K562 (cell line): ENCODE data around the gene CHRDL2. TPM values are rescaled to one million over a fixed set of nuclear protein-coding genes. Genes with fewer than 3 reads are reported as not detected.
A peak's percentile ranks its signal among the peaks of the same experiment; 100 is the strongest.

Experiments used
- ATAC-seq: fragments of 200-7000 bp; cut with Tn5 transposase; 3 replicates; pipeline ENCODE4 v1.9.1; 2020; ENCODE audit warnings: moderate library complexity
- BruUV-seq: library from RNA; stranded (reverse); fragments of 400-500 nt; replicated peaks from 2 replicates; lab custom pipeline; 2021; lab: Mats Ljungman, UMichigan
- CTCF ChIA-PET: fragments of 300-600 bp; formaldehyde crosslinking; extraction: SDS; loops from one replicate; lab custom pipeline; 2021; ENCODE audit warnings: low intra/inter-chr PET ratio; lab: Yijun Ruan, JAX
- POLR2A ChIA-PET: fragments of 300-600, 350-650 bp; sonication (Branson Sonifier 250); formaldehyde crosslinking; extraction: SDS; loops from one replicate; lab custom pipeline; 2021; ENCODE audit warnings: antibody characterized with exemption, inconsistent platforms; lab: Yijun Ruan, JAX
- DNase-seq, 4 experiments: peaks; one replicate each; pipeline versions ENCODE4 v3.0.0 to v3.0.0-alpha.2; 2011 to 2018; ENCODE audit warnings: low spot score in 3 of 4, mixed read lengths in 3 of 4; ENCODE audit errors: extremely low read depth in 1 of 4
- FAIRE-seq: peaks from 2 replicates; lab custom pipeline; 2011; peaks lifted over from hg19 to GRCh38; lab: Jason Lieb, UNC
- H2AFZ ChIP-seq: 2 replicates; pipeline ENCODE4 v1.6.0; 2011; ENCODE audit warnings: low read depth, low read length, control low read depth, inconsistent platforms
- H3K27ac ChIP-seq: fragments of 200-600 bp; 3 replicates; pipeline ENCODE4 v1.8.0; 2011; ENCODE audit warnings: low read depth, mild to moderate bottlenecking, control low read depth, inconsistent platforms, low read length, moderate library complexity, mixed read lengths; ENCODE audit errors: extremely low read depth
- H3K27me3 ChIP-seq, 2 experiments: fragments of 300-600 bp in 1 of 2; 2 replicates in 1 of 2; 3 replicates in 1 of 2; pipeline versions ENCODE4 v1.6.0 to v1.8.0; 2011; ENCODE audit warnings: inconsistent platforms in 2 of 2, low read length in 2 of 2, mild to moderate bottlenecking in 1 of 2, mixed read lengths in 1 of 2, moderate library complexity in 1 of 2; ENCODE audit not compliant: control insufficient read depth in 2 of 2, insufficient read depth in 2 of 2
- H3K36me3 ChIP-seq: fragments of 300-600 bp; 3 replicates; pipeline ENCODE4 v1.8.0; 2011; ENCODE audit warnings: mild to moderate bottlenecking, low read length, inconsistent platforms; ENCODE audit not compliant: control insufficient read depth, insufficient read depth
- H3K4me1 ChIP-seq, 2 experiments: fragments of 200-600 bp in 1 of 2; replicated peaks in 1 of 2; 2 replicates in 1 of 2; 3 replicates in 1 of 2; pipeline versions ENCODE4 v1.5.1 to v1.8.0; 2011; ENCODE audit warnings: inconsistent platforms in 2 of 2, low read length in 2 of 2, mild to moderate bottlenecking in 1 of 2, mixed read lengths in 1 of 2, moderate library complexity in 1 of 2; ENCODE audit not compliant: control insufficient read depth in 2 of 2, insufficient read depth in 2 of 2
- H3K4me2 ChIP-seq: 2 replicates; pipeline ENCODE4 v1.6.1; 2011; ENCODE audit warnings: low read length, control low read depth, inconsistent platforms, mixed read lengths; ENCODE audit not compliant: insufficient read depth
- H3K4me3 ChIP-seq: fragments of 200-600 bp; sonication (generic), shearing (Covaris generic); 2 replicates; pipeline ENCODE4 v1.5.1; 2016; ENCODE audit warnings: control low read depth, inconsistent platforms
- H3K79me2 ChIP-seq: fragments of 200-600 bp; 3 replicates; pipeline ENCODE4 v1.8.0; 2011; ENCODE audit warnings: low read length, inconsistent platforms; ENCODE audit not compliant: control insufficient read depth, insufficient read depth
- H3K9ac ChIP-seq, 2 experiments: 2 replicates each; pipeline versions ENCODE4 v1.6.0 to v1.6.1; 2011; ENCODE audit warnings: low read depth in 2 of 2, low read length in 2 of 2, control low read depth in 1 of 2, inconsistent platforms in 1 of 2, mild to moderate bottlenecking in 1 of 2, mixed read lengths in 1 of 2; ENCODE audit not compliant: insufficient read depth in 1 of 2
- H3K9me1 ChIP-seq: one replicate; pipeline ENCODE4 v1.6.0; 2011; ENCODE audit warnings: inconsistent platforms, mild to moderate bottlenecking, low read length, moderate library complexity; ENCODE audit not compliant: control insufficient read depth, insufficient read depth
- H3K9me3 ChIP-seq: replicated peaks from 2 replicates; pipeline ENCODE4 v1.5.1; 2011; ENCODE audit warnings: low read depth, low read length, inconsistent platforms; ENCODE audit not compliant: control insufficient read depth, insufficient read depth
- H4K20me1 ChIP-seq: replicated peaks from 2 replicates; pipeline ENCODE4 v1.6.1; 2011; ENCODE audit warnings: low read length, inconsistent platforms, mixed read lengths; ENCODE audit not compliant: control insufficient read depth, insufficient read depth
- C11orf30 ChIP-seq: fragments of 450-650 bp; IDR thresholded peaks from 2 replicates; pipeline ENCODE4 v1.6.1; 2016; ENCODE audit warnings: low read depth, mild to moderate bottlenecking
- RAD21 ChIP-seq, 2 experiments: fragments of 250-450 bp in 1 of 2; fragments of 450-650 bp in 1 of 2; sonication (Bioruptor Pico) in 1 of 2; formaldehyde crosslinking in 1 of 2; IDR thresholded peaks in 1 of 2; conservative IDR thresholded peaks in 1 of 2; 2 replicates each; pipeline versions ENCODE4 v1.4.0 to v1.8.0; 2020 to 2022; ENCODE audit warnings: mild to moderate bottlenecking in 2 of 2, moderate library complexity in 1 of 2
- SIRT6 ChIP-seq: IDR thresholded peaks from one replicate; pipeline ENCODE4 v1.6.1; 2012; ENCODE audit warnings: low read depth, mild to moderate bottlenecking, control low read depth, inconsistent platforms, low read length, moderate library complexity
- WGBS: fragments of 100-300 bp; shearing (Covaris generic); methylation state at CpG from one replicate; pipeline ENCODE4 v1.1.6; 2016; ENCODE audit warnings: low coverage, mixed read lengths; ENCODE audit not compliant: insufficient coverage; ENCODE audit errors: missing lambda C conversion rate; 5-methylcytosine and 5-hydroxymethylcytosine counted together
- in situ Hi-C: fragments of 300-500 bp; cut with MboI; formaldehyde crosslinking; loops from 4 replicates; pipeline ENCODE4 v1.15.0; 2018; ENCODE audit warnings: inconsistent platforms, mixed read lengths
- intact Hi-C: fragments of 100-400 bp; cut with micrococcal nuclease; formaldehyde crosslinking; loops from 2 replicates; pipeline ENCODE4 v1.14.2; 2022
- polyA plus RNA-seq, 8 experiments: library from polyadenylated mRNA; depleted of rRNA in 4 of 8; stranded (reverse) in 5 of 8; unstranded in 3 of 8; fragments of >200 nt; fragmentation: Nextera tagmentation in 2 of 8; fragmentation: Illumina TruSeq in 1 of 8; extraction: Ambion mirVana in 2 of 8; extraction: Trizol in 1 of 8; gene quantifications; 2 replicates each; pipeline versions ENCODE4 v1.2.1 to v1.2.3, GENCODE V29; 2011 to 2014; ENCODE audit warnings: inconsistent platforms in 1 of 8, missing spikeins in 1 of 8
- total RNA-seq, 7 experiments: library from RNA; depleted of rRNA in 6 of 7; stranded (reverse); fragments of >200 nt in 6 of 7; fragmentation: Illumina TruSeq in 2 of 7; extraction: Trizol in 2 of 7; gene quantifications; 2 replicates each; pipeline versions ENCODE4 v1.2.1 to v1.2.3, GENCODE V29; 2011 to 2021; ENCODE audit warnings: low replicate concordance in 1 of 7
- TF ChIP-seq, protein P1 (sequence below): sonication (generic); formaldehyde crosslinking; IDR thresholded peaks from 2 replicates; pipeline ENCODE4 v1.8.1; 2022; ENCODE audit warnings: missing genetic modification reagents
- TF ChIP-seq, protein P2 (sequence below), 3 experiments: IDR thresholded peaks in 2 of 3; conservative IDR thresholded peaks in 1 of 3; 2 replicates each; pipeline ENCODE4 v1.5.1; 2011 to 2012; ENCODE audit warnings: low read length in 3 of 3, mild to moderate bottlenecking in 3 of 3, control low read depth in 2 of 3, improper control_type of control experiment in 1 of 3, inconsistent platforms in 1 of 3, low read depth in 1 of 3, mixed read lengths in 1 of 3, moderate library complexity in 1 of 3; ENCODE audit not compliant: insufficient read depth in 2 of 3
- TF ChIP-seq, protein P3 (sequence below), 2 experiments: IDR thresholded peaks; 2 replicates each; pipeline ENCODE4 v1.6.1; 2011; ENCODE audit warnings: borderline replicate concordance in 1 of 2, control low read depth in 1 of 2, low read depth in 1 of 2, low read length in 1 of 2, mild to moderate bottlenecking in 1 of 2, mixed read lengths in 1 of 2, moderate library complexity in 1 of 2; ENCODE audit not compliant: insufficient read depth in 1 of 2, insufficient read length in 1 of 2, poor library complexity in 1 of 2, severe bottlenecking in 1 of 2; ENCODE audit errors: extremely low read depth in 1 of 2

CHRDL2 gene
- total and polyA plus RNA-seq, 9 of the 15 experiments (the other 6 are each of a cell fraction or from before 2014, with no cell fraction given): not detected

DNA sequence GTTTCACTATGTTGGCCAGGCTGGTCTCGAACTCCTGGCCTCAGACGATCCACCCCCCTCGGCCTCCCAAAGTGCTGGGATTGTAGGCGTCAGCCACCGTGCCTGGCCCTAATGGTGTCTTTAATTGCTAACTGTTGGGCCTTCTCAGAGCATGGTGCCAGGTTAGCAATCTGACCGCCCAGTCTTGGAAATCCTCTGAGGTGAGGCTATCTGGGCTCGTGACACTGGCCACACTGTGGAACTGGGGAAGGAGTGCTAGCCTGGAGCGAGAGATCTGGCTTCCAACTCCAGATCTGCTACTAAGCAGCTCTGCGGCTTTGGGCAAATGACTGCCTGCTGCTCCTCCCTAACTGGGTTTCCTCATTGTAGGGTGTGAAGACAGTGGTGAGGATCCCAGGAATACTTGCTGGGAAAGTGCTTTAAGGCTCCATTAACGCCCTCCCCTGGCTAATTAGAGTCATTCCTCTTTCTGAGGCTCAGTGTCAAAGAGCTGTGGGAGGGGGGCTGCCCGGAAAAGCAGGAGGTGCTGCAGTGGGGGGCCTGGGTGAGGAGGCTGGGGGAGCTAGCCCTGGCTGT lies 35.4 kb downstream of the CHRDL2 start:
- no peaks in the 10 kb centered on the region for H3K36me3 ChIP-seq
- BruUV-seq: no TSS peak
- H4K20me1 ChIP-seq: no peaks in the 10 kb centered on the region
- peaks cover 0 to 17% of the 10 kb centered on the region in 2 experiments; a peak in 1 of 5 replicates for H3K27me3 ChIP-seq
- in situ Hi-C loops (no loop called here), intact Hi-C loops (no loop called here)
- ATAC-seq: no peak
- H3K9me3 ChIP-seq: no peaks in the 10 kb centered on the region
- no peak for FAIRE-seq
- ChIA-PET CTCF (no interaction called here), POLR2A (interaction anchor here (0.6 to 1.4 kb wide), 3 partner anchors 9 to 148 kb away, joined by 3 to 5 read pairs (median 3); no protein-coding TSS in a partner anchor)
- H3K9me1 ChIP-seq: no peaks in the 10 kb centered on the region
- no peaks in the 10 kb centered on the region for H3K79me2 ChIP-seq
- no peak overlapping the region for H2AFZ ChIP-seq
- peak in 1 of 4 experiments; percentile 31 for DNase-seq
- H3K4me2 ChIP-seq: no peak overlapping the region
- peak overlapping the region in 1 of 2 experiments; percentile 2; a peak in 1 of 4 replicates for H3K9ac ChIP-seq
- TF ChIP-seq SIRT6: no peak
- TF ChIP-seq C11orf30: no peak
- TF ChIP-seq, protein P1, sequence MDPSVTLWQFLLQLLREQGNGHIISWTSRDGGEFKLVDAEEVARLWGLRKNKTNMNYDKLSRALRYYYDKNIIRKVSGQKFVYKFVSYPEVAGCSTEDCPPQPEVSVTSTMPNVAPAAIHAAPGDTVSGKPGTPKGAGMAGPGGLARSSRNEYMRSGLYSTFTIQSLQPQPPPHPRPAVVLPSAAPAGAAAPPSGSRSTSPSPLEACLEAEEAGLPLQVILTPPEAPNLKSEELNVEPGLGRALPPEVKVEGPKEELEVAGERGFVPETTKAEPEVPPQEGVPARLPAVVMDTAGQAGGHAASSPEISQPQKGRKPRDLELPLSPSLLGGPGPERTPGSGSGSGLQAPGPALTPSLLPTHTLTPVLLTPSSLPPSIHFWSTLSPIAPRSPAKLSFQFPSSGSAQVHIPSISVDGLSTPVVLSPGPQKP (CRISPR knock-in tag): no peak
- TF ChIP-seq, protein P2, sequence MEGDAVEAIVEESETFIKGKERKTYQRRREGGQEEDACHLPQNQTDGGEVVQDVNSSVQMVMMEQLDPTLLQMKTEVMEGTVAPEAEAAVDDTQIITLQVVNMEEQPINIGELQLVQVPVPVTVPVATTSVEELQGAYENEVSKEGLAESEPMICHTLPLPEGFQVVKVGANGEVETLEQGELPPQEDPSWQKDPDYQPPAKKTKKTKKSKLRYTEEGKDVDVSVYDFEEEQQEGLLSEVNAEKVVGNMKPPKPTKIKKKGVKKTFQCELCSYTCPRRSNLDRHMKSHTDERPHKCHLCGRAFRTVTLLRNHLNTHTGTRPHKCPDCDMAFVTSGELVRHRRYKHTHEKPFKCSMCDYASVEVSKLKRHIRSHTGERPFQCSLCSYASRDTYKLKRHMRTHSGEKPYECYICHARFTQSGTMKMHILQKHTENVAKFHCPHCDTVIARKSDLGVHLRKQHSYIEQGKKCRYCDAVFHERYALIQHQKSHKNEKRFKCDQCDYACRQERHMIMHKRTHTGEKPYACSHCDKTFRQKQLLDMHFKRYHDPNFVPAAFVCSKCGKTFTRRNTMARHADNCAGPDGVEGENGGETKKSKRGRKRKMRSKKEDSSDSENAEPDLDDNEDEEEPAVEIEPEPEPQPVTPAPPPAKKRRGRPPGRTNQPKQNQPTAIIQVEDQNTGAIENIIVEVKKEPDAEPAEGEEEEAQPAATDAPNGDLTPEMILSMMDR (IDR thresholded peaks at IDR 0.05 in 2 of 3, conservative IDR thresholded peaks at IDR 0.05 in 1 of 3; ENCODE audit: insufficient read depth in 2 of 3, low read depth in 1 of 3, low read length in 3 of 3): peak in 1 of 3 experiments; percentile 10; a peak in 1 of 6 replicates
- peak in 1 of 2 experiments; percentile 28; a peak in 2 of 4 replicates for TF ChIP-seq RAD21 (CRISPR knock-in tag; conservative IDR thresholded peaks at IDR 0.05 in 1 of 2, IDR thresholded peaks at IDR 0.05 in 1 of 2)
- TF ChIP-seq, protein P3, sequence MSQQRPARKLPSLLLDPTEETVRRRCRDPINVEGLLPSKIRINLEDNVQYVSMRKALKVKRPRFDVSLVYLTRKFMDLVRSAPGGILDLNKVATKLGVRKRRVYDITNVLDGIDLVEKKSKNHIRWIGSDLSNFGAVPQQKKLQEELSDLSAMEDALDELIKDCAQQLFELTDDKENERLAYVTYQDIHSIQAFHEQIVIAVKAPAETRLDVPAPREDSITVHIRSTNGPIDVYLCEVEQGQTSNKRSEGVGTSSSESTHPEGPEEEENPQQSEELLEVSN (IDR thresholded peaks at IDR 0.05; ENCODE audit: borderline replicate concordance in 1 of 2, extremely low read depth in 1 of 2, insufficient read depth in 1 of 2, insufficient read length in 1 of 2, low read depth in 1 of 2, low read length in 1 of 2, poor library complexity in 1 of 2, severe bottlenecking in 1 of 2): no peak
- H3K27ac ChIP-seq: no peak overlapping the region
- H3K4me3 ChIP-seq: no peak overlapping the region
- H3K4me1 ChIP-seq: peaks cover 7 to 11% of the 10 kb centered on the region in 2 experiments; a peak in 4 of 5 replicates
- 30% methylated on average over 11 of the region's 11 CpGs for WGBS
